ENCODE measurements around the gene ITIH4.

The ITIH4 gene

GRCh38 chr3:52833202-52833601, 2.7 kb upstream of the ITIH4 start:
- Histone ChIP-seq H3K27me3 (no peaks in the 10 kb centered on the region), H3K9me3 (no peaks in the 10 kb centered on the region), H3K4me3 (ENCODE audit: low read depth in 1 of 2, low read length in 1 of 2) (no peak overlapping the region), H3K27ac (no peak overlapping the region), H3K36me3 (peaks cover 81% of the 10 kb centered on the region), H3K4me1 (ENCODE audit: control insufficient read depth in 1 of 2, insufficient read depth in 1 of 2, low read depth in 1 of 2, low read length in 1 of 2) (no peaks in the 10 kb centered on the region)
- TF ChIP-seq CTCF (IDR thresholded peaks at IDR 0.05) = no peak

- H3K27ac ChIP-seq = no peak overlapping the region
- peaks cover 80% of the 10 kb centered on the region for H3K36me3 ChIP-seq
- no peak for TF ChIP-seq CTCF (IDR thresholded peaks at IDR 0.05)
- no peaks in the 10 kb centered on the region for H3K27me3 ChIP-seq
- H3K4me1 ChIP-seq (ENCODE audit: control insufficient read depth in 1 of 2, insufficient read depth in 1 of 2, low read depth in 1 of 2, low read length in 1 of 2) = no peaks in the 10 kb centered on the region
- no peak overlapping the region for H3K4me3 ChIP-seq (ENCODE audit: low read depth in 1 of 2, low read length in 1 of 2)
- H3K9me3 ChIP-seq = no peaks in the 10 kb centered on the region
Observed at GRCh38 chr3:52831500-52832301, 1.2 kb upstream of the ITIH4 start.

- Histone ChIP-seq H3K27ac (no peak overlapping the region), H3K27me3 (no peaks in the 10 kb centered on the region), H3K4me1 (ENCODE audit: control insufficient read depth in 1 of 2, insufficient read depth in 1 of 2, low read depth in 1 of 2, low read length in 1 of 2) (no peaks in the 10 kb centered on the region), H3K36me3 (peaks cover 75% of the 10 kb centered on the region), H3K4me3 (ENCODE audit: low read depth in 1 of 2, low read length in 1 of 2) (no peak overlapping the region), H3K9me3 (no peaks in the 10 kb centered on the region)
- TF ChIP-seq CTCF (IDR thresholded peaks at IDR 0.05) = no peak
Observed at GRCh38 chr3:52829906-52830463, 487 bp downstream of the ITIH4 start.

GRCh38 chr3:52829482-52829881, 990 bp downstream of the ITIH4 start:
- Histone ChIP-seq H3K4me3 (ENCODE audit: low read depth in 1 of 2, low read length in 1 of 2) (no peak overlapping the region), H3K27ac (no peak overlapping the region), H3K9me3 (no peaks in the 10 kb centered on the region), H3K27me3 (no peaks in the 10 kb centered on the region), H3K36me3 (peaks cover 73% of the 10 kb centered on the region), H3K4me1 (ENCODE audit: control insufficient read depth in 1 of 2, insufficient read depth in 1 of 2, low read depth in 1 of 2, low read length in 1 of 2) (no peaks in the 10 kb centered on the region)
- TF ChIP-seq CTCF (IDR thresholded peaks at IDR 0.05) = no peak

GRCh38 chr3:52827866-52828376, 2.6 kb downstream of the ITIH4 start:
- Histone ChIP-seq H3K4me3 (ENCODE audit: low read depth in 1 of 2, low read length in 1 of 2) (no peak overlapping the region), H3K9me3 (no peaks in the 10 kb centered on the region), H3K27me3 (no peaks in the 10 kb centered on the region), H3K4me1 (ENCODE audit: control insufficient read depth in 1 of 2, insufficient read depth in 1 of 2, low read depth in 1 of 2, low read length in 1 of 2) (no peaks in the 10 kb centered on the region), H3K36me3 (peaks cover 73% of the 10 kb centered on the region), H3K27ac (no peak overlapping the region)
- no peak for TF ChIP-seq CTCF (IDR thresholded peaks at IDR 0.05)

Data from neutrophil (primary cell).